Effector memory CD4-positive, alpha-beta T cell (primary cell): ENCODE measurements around the gene SLC30A3.

Experiments used
- DNase-seq, 3 donors: peaks; one replicate each; pipeline ENCODE4 v3.0.0-alpha.2; 2020
- H3K27ac ChIP-seq: 2 replicates; pipeline ENCODE4 v1.7.0; 2013; ENCODE audit warnings: mild to moderate bottlenecking, low read length, moderate library complexity; ENCODE audit not compliant: insufficient read depth, poor library complexity, severe bottlenecking
- H3K27me3 ChIP-seq: replicated peaks from 2 replicates; pipeline ENCODE4 v1.7.0; 2013; ENCODE audit warnings: mild to moderate bottlenecking, low read length; ENCODE audit not compliant: insufficient read depth, control insufficient read depth, poor library complexity, severe bottlenecking
- H3K36me3 ChIP-seq: 2 replicates; pipeline ENCODE4 v1.7.0; 2013; ENCODE audit warnings: mild to moderate bottlenecking, low read length, moderate library complexity; ENCODE audit not compliant: control insufficient read depth, insufficient read depth
- H3K4me1 ChIP-seq: 2 replicates; pipeline ENCODE4 v1.7.0; 2013; ENCODE audit warnings: low read length, mild to moderate bottlenecking; ENCODE audit not compliant: control insufficient read depth, insufficient read depth, poor library complexity, severe bottlenecking
- H3K4me3 ChIP-seq: 2 replicates; pipeline ENCODE4 v1.7.0; 2013; ENCODE audit warnings: low read length, low read depth, mild to moderate bottlenecking; ENCODE audit not compliant: insufficient read depth, poor library complexity, severe bottlenecking
- H3K9me3 ChIP-seq: 2 replicates; pipeline ENCODE4 v1.7.0; 2013; ENCODE audit warnings: mild to moderate bottlenecking, low read length, moderate library complexity; ENCODE audit not compliant: control insufficient read depth

SLC30A3 gene

GRCh38 chr2:27211241-27211942 is 51.5 kb downstream of the SLC30A3 start:
- Histone ChIP-seq H3K9me3 (no peaks in the 10 kb centered on the region), H3K4me3 (peak overlapping the region; percentile 90), H3K27me3 (no peaks in the 10 kb centered on the region), H3K27ac (peak overlapping the region; percentile 99), H3K4me1 (peaks cover 16% of the 10 kb centered on the region), H3K36me3 (peaks cover 13% of the 10 kb centered on the region)
- DNase-seq, result no peak

- Histone ChIP-seq H3K27me3 (no peaks in the 10 kb centered on the region), H3K27ac (no peak overlapping the region), H3K4me3 (no peak overlapping the region), H3K9me3 (no peaks in the 10 kb centered on the region), H3K36me3 (peaks cover 24% of the 10 kb centered on the region), H3K4me1 (peaks cover 16% of the 10 kb centered on the region)
- DNase-seq, result no peak
Measured at GRCh38 chr2:27209621-27210401, 53.0 kb downstream of the SLC30A3 start.

- no peak overlapping the region for H3K4me3 ChIP-seq
- peaks cover 31% of the 10 kb centered on the region for H3K36me3 ChIP-seq
- H3K4me1 ChIP-seq, result peaks cover 22% of the 10 kb centered on the region
- H3K27me3 ChIP-seq, result no peaks in the 10 kb centered on the region
- no peaks in the 10 kb centered on the region for H3K9me3 ChIP-seq
- no peak overlapping the region for H3K27ac ChIP-seq
- no peak for DNase-seq
Measured at GRCh38 chr2:27208486-27209050, 54.3 kb downstream of the SLC30A3 start.

- H3K4me3 ChIP-seq, result no peak overlapping the region
- H3K27ac ChIP-seq, result no peak overlapping the region
- no peaks in the 10 kb centered on the region for H3K27me3 ChIP-seq
- no peak for DNase-seq
- H3K36me3 ChIP-seq, result peaks cover 43% of the 10 kb centered on the region
- peaks cover 11% of the 10 kb centered on the region for H3K4me1 ChIP-seq
- H3K9me3 ChIP-seq, result no peaks in the 10 kb centered on the region
Measured at GRCh38 chr2:27206346-27206745, 56.5 kb downstream of the SLC30A3 start.

GRCh38 chr2:27205206-27205605 is 57.6 kb downstream of the SLC30A3 start:
- H3K4me3 ChIP-seq, result no peak overlapping the region
- no peak for DNase-seq
- peaks cover 49% of the 10 kb centered on the region for H3K36me3 ChIP-seq
- no peaks in the 10 kb centered on the region for H3K9me3 ChIP-seq
- no peak overlapping the region for H3K27ac ChIP-seq
- peaks cover 7% of the 10 kb centered on the region for H3K4me1 ChIP-seq
- no peaks in the 10 kb centered on the region for H3K27me3 ChIP-seq

GRCh38 chr2:27204566-27204965 is 58.3 kb downstream of the SLC30A3 start:
- no peaks in the 10 kb centered on the region for H3K27me3 ChIP-seq
- no peak overlapping the region for H3K27ac ChIP-seq
- H3K9me3 ChIP-seq, result no peaks in the 10 kb centered on the region
- no peak overlapping the region for H3K4me3 ChIP-seq
- peaks cover 55% of the 10 kb centered on the region for H3K36me3 ChIP-seq
- H3K4me1 ChIP-seq, result peaks cover 7% of the 10 kb centered on the region
- DNase-seq, result no peak

GRCh38 chr2:27203741-27204140 is 59.1 kb downstream of the SLC30A3 start:
- no peak for DNase-seq
- no peak overlapping the region for H3K27ac ChIP-seq
- H3K27me3 ChIP-seq, result no peaks in the 10 kb centered on the region
- H3K9me3 ChIP-seq, result no peaks in the 10 kb centered on the region
- H3K4me1 ChIP-seq, result peaks cover 7% of the 10 kb centered on the region
- H3K36me3 ChIP-seq, result peaks cover 59% of the 10 kb centered on the region
- H3K4me3 ChIP-seq, result no peak overlapping the region
